ENCODE measurements around the gene SFMBT2. TPM values are rescaled to one million over a fixed set of nuclear protein-coding genes. Genes with fewer than 3 reads are reported as not detected.

Gene SFMBT2
- total RNA-seq, 1 donor from 2014 or later: 18.7 TPM

DNA sequence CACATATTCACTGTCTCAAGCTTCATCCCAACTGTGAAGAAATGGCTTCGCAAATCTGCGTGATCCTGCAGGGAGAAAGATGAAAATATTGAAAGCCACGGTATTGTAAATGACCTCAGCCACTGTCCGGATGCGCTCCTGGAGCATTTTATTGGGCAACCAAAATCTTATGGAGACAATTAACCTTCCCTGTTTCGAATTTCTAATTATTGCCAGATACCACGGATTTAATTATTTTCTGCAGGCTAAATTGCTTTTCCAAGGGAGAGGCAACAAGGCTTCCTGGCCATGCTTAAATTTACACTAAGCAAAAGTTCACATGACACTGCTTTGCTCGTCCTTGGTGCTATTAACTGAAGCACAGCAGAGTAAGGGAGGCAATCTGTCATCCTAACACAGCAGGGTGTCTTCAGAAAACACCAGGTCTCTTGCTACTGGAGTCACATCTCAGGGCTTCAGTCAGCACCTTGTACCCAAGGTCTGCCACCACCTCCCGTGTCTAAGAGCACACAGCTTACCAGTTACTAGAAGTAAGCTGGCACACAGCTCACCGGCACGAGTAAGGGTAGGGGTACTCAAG, 162.2 kb downstream of the SFMBT2 start:
- DNase-seq (no peak), ATAC-seq (ENCODE audit: low read depth) (no peak)
- TF ChIP-seq, protein P1, sequence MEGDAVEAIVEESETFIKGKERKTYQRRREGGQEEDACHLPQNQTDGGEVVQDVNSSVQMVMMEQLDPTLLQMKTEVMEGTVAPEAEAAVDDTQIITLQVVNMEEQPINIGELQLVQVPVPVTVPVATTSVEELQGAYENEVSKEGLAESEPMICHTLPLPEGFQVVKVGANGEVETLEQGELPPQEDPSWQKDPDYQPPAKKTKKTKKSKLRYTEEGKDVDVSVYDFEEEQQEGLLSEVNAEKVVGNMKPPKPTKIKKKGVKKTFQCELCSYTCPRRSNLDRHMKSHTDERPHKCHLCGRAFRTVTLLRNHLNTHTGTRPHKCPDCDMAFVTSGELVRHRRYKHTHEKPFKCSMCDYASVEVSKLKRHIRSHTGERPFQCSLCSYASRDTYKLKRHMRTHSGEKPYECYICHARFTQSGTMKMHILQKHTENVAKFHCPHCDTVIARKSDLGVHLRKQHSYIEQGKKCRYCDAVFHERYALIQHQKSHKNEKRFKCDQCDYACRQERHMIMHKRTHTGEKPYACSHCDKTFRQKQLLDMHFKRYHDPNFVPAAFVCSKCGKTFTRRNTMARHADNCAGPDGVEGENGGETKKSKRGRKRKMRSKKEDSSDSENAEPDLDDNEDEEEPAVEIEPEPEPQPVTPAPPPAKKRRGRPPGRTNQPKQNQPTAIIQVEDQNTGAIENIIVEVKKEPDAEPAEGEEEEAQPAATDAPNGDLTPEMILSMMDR (IDR thresholded peaks at IDR 0.05): no peak
- intact Hi-C loops (cut with micrococcal nuclease): no loop called here
- POLR2A ChIA-PET: no interaction called here
- Mint-ChIP-seq H3K9me3 (no peaks in the 10 kb centered on the region), H3K4me1 (peaks cover 15% of the 10 kb centered on the region), H3K36me3 (ENCODE audit: low read depth) (peaks cover 19% of the 10 kb centered on the region), H3K4me3 (no peak overlapping the region), H3K27me3 (no peaks in the 10 kb centered on the region), H3K27ac (no peak overlapping the region)
- CTCF ChIA-PET: no interaction called here

DNA sequence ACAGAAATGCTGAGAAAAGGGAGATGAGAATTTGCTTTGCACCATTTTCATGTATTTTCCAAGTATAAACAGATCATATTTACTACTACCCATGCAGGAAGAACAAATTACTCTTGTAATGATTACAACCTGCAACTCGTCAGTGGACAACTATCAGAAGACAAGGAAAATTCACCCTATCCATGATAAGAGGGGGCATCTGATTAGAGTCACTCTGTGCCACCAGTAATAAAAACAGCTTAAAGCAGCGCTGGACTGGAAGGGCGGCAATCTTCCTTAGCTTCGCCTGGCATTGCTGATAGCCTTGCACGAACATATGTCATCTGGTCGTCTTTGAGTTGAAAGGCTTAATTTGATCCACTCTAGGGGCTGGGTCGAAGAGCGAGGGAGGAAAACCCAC, 162.7 kb downstream of the SFMBT2 start:
- Mint-ChIP-seq H3K36me3 (ENCODE audit: low read depth) (peaks cover 18% of the 10 kb centered on the region), H3K27me3 (no peaks in the 10 kb centered on the region), H3K27ac (no peak overlapping the region), H3K4me3 (no peak overlapping the region), H3K4me1 (peaks cover 19% of the 10 kb centered on the region), H3K9me3 (no peaks in the 10 kb centered on the region)
- POLR2A ChIA-PET: no interaction called here
- no peak for DNase-seq
- ATAC-seq (ENCODE audit: low read depth): no peak
- CTCF ChIA-PET: no interaction called here
- TF ChIP-seq, protein P1 (IDR thresholded peaks at IDR 0.05): no peak
- intact Hi-C loops (cut with micrococcal nuclease): no loop called here

DNA sequence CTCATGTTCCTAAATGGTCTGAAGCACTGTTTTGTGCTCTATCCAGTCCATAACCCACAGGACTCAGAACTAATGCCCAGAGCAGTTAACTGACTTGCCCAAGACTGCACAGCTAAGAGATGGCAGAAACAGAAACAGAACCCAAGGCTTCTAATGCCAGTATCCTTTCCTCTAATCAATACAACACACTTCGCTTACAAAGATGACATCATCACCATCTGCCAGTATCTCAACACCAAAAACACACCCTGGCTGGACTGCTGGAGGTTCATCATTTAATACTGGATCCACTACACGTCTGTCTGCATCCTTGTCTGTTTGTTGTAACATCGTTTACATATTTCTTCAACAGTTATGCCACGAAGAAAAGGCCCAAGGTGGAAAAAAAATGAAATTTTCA, 165.3 kb downstream of the SFMBT2 start:
- ATAC-seq (ENCODE audit: low read depth): no peak
- TF ChIP-seq, protein P1 (IDR thresholded peaks at IDR 0.05): no peak
- intact Hi-C loops (cut with micrococcal nuclease): no loop called here
- no peak for DNase-seq
- ChIA-PET CTCF (no interaction called here), POLR2A (no interaction called here)
- no peak overlapping the region for H3K27ac Mint-ChIP-seq
- H3K27me3 Mint-ChIP-seq: no peaks in the 10 kb centered on the region
- H3K4me1 Mint-ChIP-seq: peaks cover 19% of the 10 kb centered on the region
- H3K36me3 Mint-ChIP-seq (ENCODE audit: low read depth): peaks cover 32% of the 10 kb centered on the region
- no peak overlapping the region for H3K4me3 Mint-ChIP-seq
- H3K9me3 Mint-ChIP-seq: no peaks in the 10 kb centered on the region

DNA sequence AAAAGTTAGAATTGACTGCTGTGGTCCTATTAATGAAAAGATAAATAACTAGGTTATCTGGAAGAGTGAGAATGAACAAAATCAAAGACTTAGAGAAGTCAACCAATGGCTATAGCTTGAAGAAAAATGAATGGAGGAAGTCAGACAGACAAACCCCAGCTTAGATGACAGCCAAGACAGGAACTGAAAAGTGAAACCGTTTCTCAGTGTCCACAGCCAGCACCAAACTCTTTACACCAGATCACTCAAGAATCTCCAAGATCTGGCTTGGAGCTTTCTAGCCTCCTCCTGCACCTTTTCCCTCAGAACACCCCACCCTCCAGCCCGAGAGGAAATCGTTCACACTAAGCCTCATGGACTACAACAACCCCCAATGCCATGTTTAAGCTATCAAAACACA, 167.0 kb downstream of the SFMBT2 start:
- H3K9me3 Mint-ChIP-seq: no peaks in the 10 kb centered on the region
- peak overlapping the region; percentile 62 for H3K27ac Mint-ChIP-seq
- TF ChIP-seq, protein P1 (IDR thresholded peaks at IDR 0.05): no peak
- H3K4me1 Mint-ChIP-seq: peaks cover 21% of the 10 kb centered on the region
- peaks cover 31% of the 10 kb centered on the region for H3K36me3 Mint-ChIP-seq (ENCODE audit: low read depth)
- H3K4me3 Mint-ChIP-seq: peak overlapping the region; percentile 37
- POLR2A ChIA-PET: interaction anchor here (0.6 to 1.0 kb wide), 2 partner anchors 15 to 208 kb away, joined by 3 to 4 read pairs; no protein-coding TSS in a partner anchor
- DNase-seq (no peak), ATAC-seq (ENCODE audit: low read depth) (peak; percentile 66)
- intact Hi-C loops (cut with micrococcal nuclease): no loop called here
- CTCF ChIA-PET: interaction anchor here (0.6 to 1.2 kb wide), 4 partner anchors 10 to 574 kb away, joined by 3 to 4 read pairs (median 4); no protein-coding TSS in a partner anchor
- no peaks in the 10 kb centered on the region for H3K27me3 Mint-ChIP-seq

DNA sequence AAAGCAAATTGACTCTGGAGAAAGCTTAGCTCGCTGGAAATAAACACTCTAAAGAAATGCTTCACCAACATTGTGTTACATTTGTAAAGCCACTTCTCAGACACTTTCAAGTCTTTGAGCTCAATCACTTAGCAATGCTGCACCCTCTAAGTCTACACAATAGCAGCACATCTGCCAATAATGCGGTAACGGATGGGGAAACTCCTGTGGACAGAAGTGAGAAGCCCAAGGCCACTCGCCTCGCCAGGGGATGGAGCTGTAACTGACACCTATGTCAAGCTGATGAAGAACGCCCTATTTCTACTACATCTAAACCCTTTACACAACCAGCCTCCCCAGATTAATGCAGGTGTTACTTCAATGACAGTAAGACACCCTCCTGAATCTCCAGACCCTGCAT, 167.7 kb downstream of the SFMBT2 start:
- peaks cover 23% of the 10 kb centered on the region for H3K36me3 Mint-ChIP-seq (ENCODE audit: low read depth)
- ChIA-PET CTCF (interaction anchor here (0.6 to 1.2 kb wide), 4 partner anchors 11 to 575 kb away, joined by 3 to 4 read pairs (median 4); no protein-coding TSS in a partner anchor), POLR2A (interaction anchor here (1.0 kb wide), 1 partner anchor 16 kb away, joined by 3 read pairs; no protein-coding TSS in a partner anchor)
- TF ChIP-seq, protein P1 (IDR thresholded peaks at IDR 0.05): no peak
- no peak for ATAC-seq (ENCODE audit: low read depth)
- no peaks in the 10 kb centered on the region for H3K27me3 Mint-ChIP-seq
- H3K4me3 Mint-ChIP-seq: no peak overlapping the region
- no peak overlapping the region for H3K27ac Mint-ChIP-seq
- peaks cover 22% of the 10 kb centered on the region for H3K4me1 Mint-ChIP-seq
- intact Hi-C loops (cut with micrococcal nuclease): no loop called here
- DNase-seq: no peak
- H3K9me3 Mint-ChIP-seq: no peaks in the 10 kb centered on the region

Measured in activated B cell treated with CpG ODN at 0.5 μM for 24 hours (primary cell).